Measurements from ENCODE around the gene ARPP21. TPM values are rescaled to one million over a fixed set of nuclear protein-coding genes. Genes with fewer than 3 reads are reported as not detected.

Gene ARPP21
- polyA plus RNA-seq, 3 donors, result 0.98 to 1.8 (median 1.4) TPM

GRCh38 chr3:35641331-35641730, 2.0 kb downstream of the ARPP21 start:
- DNase-seq (ENCODE audit: low read depth in 3 of 3, low spot score in 2 of 3), result no peak

- no peak for DNase-seq (ENCODE audit: low read depth in 3 of 3, low spot score in 2 of 3)
Measured at GRCh38 chr3:35641920-35642527, 2.7 kb downstream of the ARPP21 start.

GRCh38 chr3:35643495-35643894, 4.2 kb downstream of the ARPP21 start:
- DNase-seq (ENCODE audit: low read depth in 3 of 3, low spot score in 2 of 3), result no peak

- DNase-seq (ENCODE audit: low read depth in 3 of 3, low spot score in 2 of 3), result no peak
Measured at GRCh38 chr3:35644451-35644850, 5.1 kb downstream of the ARPP21 start.

GRCh38 chr3:35645189-35645588, 5.9 kb downstream of the ARPP21 start:
- DNase-seq (ENCODE audit: low read depth in 3 of 3, low spot score in 2 of 3), result no peak

GRCh38 chr3:35646081-35646480, 6.8 kb downstream of the ARPP21 start:
- no peak for DNase-seq (ENCODE audit: low read depth in 3 of 3, low spot score in 2 of 3)

- no peak for DNase-seq (ENCODE audit: low read depth in 3 of 3, low spot score in 2 of 3)
Measured at GRCh38 chr3:35647461-35647860, 8.1 kb downstream of the ARPP21 start.

GRCh38 chr3:35648347-35648746, 9.0 kb downstream of the ARPP21 start:
- DNase-seq (ENCODE audit: low read depth in 3 of 3, low spot score in 2 of 3), result no peak

GRCh38 chr3:35649405-35649804, 10.1 kb downstream of the ARPP21 start:
- no peak for DNase-seq (ENCODE audit: low read depth in 3 of 3, low spot score in 2 of 3)

GRCh38 chr3:35651426-35651825, 12.1 kb downstream of the ARPP21 start:
- no peak for DNase-seq (ENCODE audit: low read depth in 3 of 3, low spot score in 2 of 3)

GRCh38 chr3:35651851-35652250, 12.5 kb downstream of the ARPP21 start:
- DNase-seq (ENCODE audit: low read depth in 3 of 3, low spot score in 2 of 3), result no peak

- DNase-seq (ENCODE audit: low read depth in 3 of 3, low spot score in 2 of 3), result no peak
Measured at GRCh38 chr3:35653347-35653746, 14.0 kb downstream of the ARPP21 start.

- DNase-seq (ENCODE audit: low read depth in 3 of 3, low spot score in 2 of 3), result no peak
Measured at GRCh38 chr3:35654476-35654875, 15.2 kb downstream of the ARPP21 start.

- no peak for DNase-seq (ENCODE audit: low read depth in 3 of 3, low spot score in 2 of 3)
Measured at GRCh38 chr3:35658686-35659085, 19.4 kb downstream of the ARPP21 start.

GRCh38 chr3:35659768-35660167, 20.4 kb downstream of the ARPP21 start:
- DNase-seq (ENCODE audit: low read depth in 3 of 3, low spot score in 2 of 3), result no peak

GRCh38 chr3:35663471-35663870, 24.1 kb downstream of the ARPP21 start:
- DNase-seq (ENCODE audit: low read depth in 3 of 3, low spot score in 2 of 3), result no peak

- DNase-seq (ENCODE audit: low read depth in 3 of 3, low spot score in 2 of 3), result peak; percentile 77 to 81 (median 78)
Measured at GRCh38 chr3:35664460-35664919, 25.2 kb downstream of the ARPP21 start.

GRCh38 chr3:35665390-35666055, 26.2 kb downstream of the ARPP21 start:
- DNase-seq (ENCODE audit: low read depth in 3 of 3, low spot score in 2 of 3), result no peak

GRCh38 chr3:35666888-35667287, 27.6 kb downstream of the ARPP21 start:
- no peak for DNase-seq (ENCODE audit: low read depth in 3 of 3, low spot score in 2 of 3)

- DNase-seq (ENCODE audit: low read depth in 3 of 3, low spot score in 2 of 3), result no peak
Measured at GRCh38 chr3:35670408-35670965, 31.2 kb downstream of the ARPP21 start.

- no peak for DNase-seq (ENCODE audit: low read depth in 3 of 3, low spot score in 2 of 3)
Measured at GRCh38 chr3:35671483-35671882, 32.2 kb downstream of the ARPP21 start.

GRCh38 chr3:35673017-35673416, 33.7 kb downstream of the ARPP21 start:
- DNase-seq (ENCODE audit: low read depth in 3 of 3, low spot score in 2 of 3), result no peak

Data from right renal cortex interstitium (tissue), 3 donors.